HepG2 (cell line): ENCODE data around the gene ANTXR1. TPM values are rescaled to one million over a fixed set of nuclear protein-coding genes. Genes with fewer than 3 reads are reported as not detected.

Source experiments
- ATAC-seq: fragments of 200-7000 bp; cut with Tn5 transposase; 3 replicates; pipeline ENCODE4 v1.9.1; 2020; ENCODE audit warnings: mild to moderate bottlenecking, moderate library complexity
- BruUV-seq: library from RNA; stranded (reverse); fragments of 400-500 nt; replicated peaks from 2 replicates; lab custom pipeline; 2021; lab: Mats Ljungman, UMichigan
- CTCF ChIA-PET: fragments of 300-600 bp; formaldehyde crosslinking; extraction: SDS; loops from one replicate; lab custom pipeline; 2021; ENCODE audit warnings: low total read pairs, inconsistent platforms, low intra/inter-chr PET ratio; lab: Yijun Ruan, JAX
- POLR2A ChIA-PET: fragments of 350-600 bp; sonication (Branson Sonifier 250); formaldehyde crosslinking; loops from one replicate; lab custom pipeline; 2020; ENCODE audit warnings: antibody characterized with exemption, inconsistent platforms; lab: Yijun Ruan, JAX
- DNase-seq: peaks from one replicate; pipeline ENCODE4 v3.0.0-alpha.2; 2015; ENCODE audit warnings: low spot score
- FAIRE-seq: peaks from 3 replicates; lab custom pipeline; 2011; peaks lifted over from hg19 to GRCh38; lab: Jason Lieb, UNC
- H2AFZ ChIP-seq: one replicate; pipeline ENCODE4 v1.6.1; 2011; ENCODE audit warnings: low read length, inconsistent platforms
- H3K27ac ChIP-seq: fragments of 300-600 bp; 3 replicates; pipeline ENCODE4 v1.8.0; 2011; ENCODE audit warnings: mixed run types, mild to moderate bottlenecking, mixed read lengths, low read length, inconsistent platforms; ENCODE audit not compliant: insufficient read depth; ENCODE audit errors: extremely low read length
- H3K27me3 ChIP-seq, 2 experiments: fragments of 200-600 bp in 1 of 2; 2 replicates in 1 of 2; 3 replicates in 1 of 2; pipeline versions ENCODE4 v1.6.0 to v1.8.0; 2011; ENCODE audit warnings: low read length in 2 of 2, mild to moderate bottlenecking in 2 of 2, moderate library complexity in 2 of 2, inconsistent platforms in 1 of 2; ENCODE audit not compliant: insufficient read depth in 2 of 2, control insufficient read depth in 1 of 2
- H3K36me3 ChIP-seq, 2 experiments: fragments of 200-600 bp in 1 of 2; replicated peaks in 1 of 2; 2 replicates in 1 of 2; 3 replicates in 1 of 2; pipeline versions ENCODE4 v1.5.1 to v1.8.0; 2011; ENCODE audit warnings: low read length in 2 of 2, inconsistent platforms in 1 of 2; ENCODE audit not compliant: insufficient read depth in 2 of 2, control insufficient read depth in 1 of 2
- H3K4me1 ChIP-seq: 2 replicates; pipeline ENCODE4 v1.5.1; 2012; ENCODE audit warnings: low read length, inconsistent platforms; ENCODE audit not compliant: insufficient read depth
- H3K4me2 ChIP-seq: 2 replicates; pipeline ENCODE4 v1.6.0; 2011; ENCODE audit warnings: low read depth, low read length, inconsistent platforms
- H3K4me3 ChIP-seq, 3 experiments: fragments of 200-600 bp in 1 of 3; sonication (generic), shearing (Covaris generic) in 1 of 3; replicated peaks in 1 of 3; 2 replicates each; pipeline ENCODE4 v1.5.1; 2011 to 2016; ENCODE audit warnings: low read length in 3 of 3, inconsistent platforms in 2 of 3, low read depth in 2 of 3, mild to moderate bottlenecking in 2 of 3, control low read depth in 1 of 3, mixed read lengths in 1 of 3; ENCODE audit not compliant: insufficient read depth in 1 of 3
- H3K79me2 ChIP-seq: one replicate; pipeline ENCODE4 v1.6.1; 2011; ENCODE audit warnings: low read length, inconsistent platforms; ENCODE audit not compliant: insufficient read depth
- H3K9ac ChIP-seq: 2 replicates; pipeline ENCODE4 v1.6.0; 2011; ENCODE audit warnings: mild to moderate bottlenecking, low read depth, low read length, inconsistent platforms; ENCODE audit not compliant: insufficient read depth
- H3K9me3 ChIP-seq: 2 replicates; pipeline ENCODE4 v1.5.1; 2012; ENCODE audit warnings: mild to moderate bottlenecking, low read length
- H4K20me1 ChIP-seq: 2 replicates; pipeline ENCODE4 v1.6.0; 2011; ENCODE audit warnings: inconsistent platforms, mild to moderate bottlenecking, low read length, moderate library complexity; ENCODE audit not compliant: insufficient read depth
- BCL6 ChIP-seq: IDR thresholded peaks from 2 replicates; pipeline ENCODE4 v1.6.1; 2016; ENCODE audit warnings: missing genetic modification reagents, missing compliant biosample characterization
- FOXO1 ChIP-seq: sonication (generic); formaldehyde crosslinking; IDR thresholded peaks from 2 replicates; pipeline ENCODE4 v1.4.0; 2020; ENCODE audit warnings: missing genetic modification reagents
- HCFC1 ChIP-seq: fragments of 150-350 bp; IDR thresholded peaks from 2 replicates; pipeline ENCODE4 v1.6.1; 2014; ENCODE audit warnings: low read depth, low read length
- MIER3 ChIP-seq: IDR thresholded peaks from 2 replicates; pipeline ENCODE4 v1.6.1; 2016; ENCODE audit warnings: missing compliant biosample characterization, borderline replicate concordance
- MTERF4 ChIP-seq: sonication (generic); formaldehyde crosslinking; IDR thresholded peaks from 2 replicates; pipeline ENCODE4 v1.8.0; 2023; ENCODE audit warnings: mild to moderate bottlenecking, missing genetic modification reagents
- NPAS2 ChIP-seq: sonication (generic); formaldehyde crosslinking; IDR thresholded peaks from 2 replicates; pipeline ENCODE4 v1.8.0; 2022; ENCODE audit warnings: mild to moderate bottlenecking, missing genetic modification reagents, borderline replicate concordance
- PRDM15 ChIP-seq: sonication (generic); formaldehyde crosslinking; IDR thresholded peaks from 2 replicates; pipeline ENCODE4 v1.4.0; 2020; ENCODE audit warnings: missing genetic modification reagents
- SMARCC2 ChIP-seq: fragments of 450-650 bp; IDR thresholded peaks from 2 replicates; pipeline ENCODE4 v1.6.1; 2017; ENCODE audit warnings: antibody characterized with exemption, mild to moderate bottlenecking
- ZNF362 ChIP-seq: sonication (generic); formaldehyde crosslinking; IDR thresholded peaks from 2 replicates; pipeline ENCODE4 v1.4.0; 2020; ENCODE audit warnings: missing genetic modification reagents, mild to moderate bottlenecking, borderline replicate concordance
- ZNF558 ChIP-seq: sonication (generic); formaldehyde crosslinking; IDR thresholded peaks from 2 replicates; pipeline ENCODE4 v1.9.0; 2022; ENCODE audit warnings: mild to moderate bottlenecking, missing genetic modification reagents, borderline replicate concordance
- ZNF780A ChIP-seq: sonication (generic); formaldehyde crosslinking; IDR thresholded peaks from 2 replicates; pipeline ENCODE4 v1.8.0; 2022; ENCODE audit warnings: mild to moderate bottlenecking, missing genetic modification reagents, moderate library complexity
- WGBS: methylation state at CpG from one replicate; pipeline ENCODE4 v1.1.6; 2017; ENCODE audit warnings: low lambda C conversion rate; 5-methylcytosine and 5-hydroxymethylcytosine counted together
- in situ Hi-C: cut with HindIII; loops from 2 replicates; pipeline ENCODE4 v1.10.0; 2017; ENCODE audit warnings: low pct_unique_long_range_greater_than_20kb; ENCODE audit not compliant: extremely low pct_ligation_motif_present
- intact Hi-C: fragments of 100-400 bp; cut with micrococcal nuclease; formaldehyde crosslinking; loops from one replicate; pipeline ENCODE4 v1.10.0; 2022; ENCODE audit not compliant: unreplicated experiment
- polyA plus RNA-seq, 8 experiments: library from polyadenylated mRNA; depleted of rRNA in 3 of 8; stranded (reverse) in 7 of 8; unstranded in 1 of 8; fragments of >200 nt; fragmentation: Illumina TruSeq in 4 of 8; extraction: Trizol in 4 of 8; gene quantifications; 2 replicates each; pipeline versions ENCODE4 v1.2.1 to v1.2.3, GENCODE V29; 2011 to 2016; ENCODE audit warnings: low read depth in 4 of 8, missing spikeins in 1 of 8, mixed read lengths in 1 of 8; ENCODE audit not compliant: insufficient read depth in 1 of 8
- total RNA-seq, 5 experiments: library from RNA; depleted of rRNA; stranded (reverse); fragments of >200 nt; fragmentation: Illumina TruSeq; extraction: Trizol; gene quantifications; 2 replicates each; pipeline ENCODE4 v1.2.3, GENCODE V29; 2016; ENCODE audit warnings: low read depth in 1 of 5

The ANTXR1 gene
- total and polyA plus RNA-seq, 2 of the 13 experiments (the other 11 are each of a cell fraction or from before 2014, with no cell fraction given), result 4.5 to 12.7 TPM

GRCh38 chr2:69080071-69080470 is 67.1 kb downstream of the ANTXR1 start:
- no peak for FAIRE-seq

More at GRCh38 chr2:69080071-69080470, 67.1 kb downstream of the ANTXR1 start:
- no peak overlapping the region for H3K4me3 ChIP-seq
- H3K4me1 ChIP-seq, result peaks cover 26% of the 10 kb centered on the region
- ATAC-seq, result no peak
- no peaks in the 10 kb centered on the region for H3K79me2 ChIP-seq
- no peaks in the 10 kb centered on the region for H3K9me3 ChIP-seq
- H3K9ac ChIP-seq, result no peak overlapping the region
- no peak for DNase-seq
- H3K27me3 ChIP-seq, result no peaks in the 10 kb centered on the region
- no peak overlapping the region for H3K4me2 ChIP-seq
- no peak overlapping the region for H2AFZ ChIP-seq
- POLR2A ChIA-PET, result no interaction called here
- 90% methylated on average over 4 of the region's 4 CpGs for WGBS
- intact Hi-C loops (no loop called here), in situ Hi-C loops (no loop called here)
- CTCF ChIA-PET, result no interaction called here
- H3K36me3 ChIP-seq, result peaks cover 0 to 16% of the 10 kb centered on the region in 2 experiments; a peak in 4 of 5 replicates
- H4K20me1 ChIP-seq, result no peaks in the 10 kb centered on the region
- TF ChIP-seq MIER3 (CRISPR knock-in tag) (no peak), MTERF4 (CRISPR knock-in tag) (no peak), PRDM15 (no peak), SMARCC2 (no peak), ZNF780A (no peak), ZNF558 (CRISPR knock-in tag) (no peak), NPAS2 (CRISPR knock-in tag) (no peak), HCFC1 (no peak), FOXO1 (no peak), BCL6 (no peak), ZNF362 (no peak)
- H3K27ac ChIP-seq, result no peak overlapping the region
- BruUV-seq, result no TSS peak
